AG09309 (cell line): ENCODE data around the gene ABCB9.

Source experiments
- DNase-seq: peaks from one replicate; pipeline ENCODE4 v3.0.0-alpha.2; 2010; ENCODE audit warnings: low read depth
- H3K4me3 ChIP-seq: 2 replicates; pipeline ENCODE4 v1.5.1; 2011; ENCODE audit warnings: mild to moderate bottlenecking, low read depth, low read length, moderate library complexity; ENCODE audit not compliant: control insufficient read depth
- TF ChIP-seq, protein P1 (sequence below): IDR thresholded peaks from 2 replicates; pipeline ENCODE4 v1.5.1; 2011; ENCODE audit warnings: mild to moderate bottlenecking, low read depth, low read length, inconsistent platforms; ENCODE audit not compliant: insufficient read depth, control insufficient read depth; ENCODE audit errors: missing control alignments

ABCB9 gene

DNA sequence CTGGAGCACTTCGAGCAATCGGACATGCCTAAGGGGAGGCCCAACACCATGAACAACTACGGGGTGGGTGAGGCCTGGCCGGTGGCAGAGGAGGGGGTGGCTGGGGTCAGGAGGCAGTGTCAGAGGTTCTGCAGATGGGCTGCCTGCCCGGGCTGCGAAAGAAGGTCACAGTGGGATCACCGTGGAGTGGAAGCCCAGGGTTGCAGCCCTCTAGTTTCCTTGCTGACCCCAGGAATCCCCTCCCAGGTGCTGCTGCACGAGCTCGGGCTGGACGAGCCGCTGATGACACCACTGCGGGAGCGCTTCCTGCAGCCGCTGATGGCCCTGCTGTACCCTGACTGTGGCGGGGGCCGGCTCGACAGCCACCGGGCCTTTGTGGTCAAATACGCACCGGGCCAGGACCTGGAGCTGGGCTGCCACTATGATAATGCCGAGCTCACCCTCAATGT lies 12.3 kb upstream of the ABCB9 start:
- no peak overlapping the region; the same call in 1 of the 2 replicates for H3K4me3 ChIP-seq
- TF ChIP-seq, protein P1, sequence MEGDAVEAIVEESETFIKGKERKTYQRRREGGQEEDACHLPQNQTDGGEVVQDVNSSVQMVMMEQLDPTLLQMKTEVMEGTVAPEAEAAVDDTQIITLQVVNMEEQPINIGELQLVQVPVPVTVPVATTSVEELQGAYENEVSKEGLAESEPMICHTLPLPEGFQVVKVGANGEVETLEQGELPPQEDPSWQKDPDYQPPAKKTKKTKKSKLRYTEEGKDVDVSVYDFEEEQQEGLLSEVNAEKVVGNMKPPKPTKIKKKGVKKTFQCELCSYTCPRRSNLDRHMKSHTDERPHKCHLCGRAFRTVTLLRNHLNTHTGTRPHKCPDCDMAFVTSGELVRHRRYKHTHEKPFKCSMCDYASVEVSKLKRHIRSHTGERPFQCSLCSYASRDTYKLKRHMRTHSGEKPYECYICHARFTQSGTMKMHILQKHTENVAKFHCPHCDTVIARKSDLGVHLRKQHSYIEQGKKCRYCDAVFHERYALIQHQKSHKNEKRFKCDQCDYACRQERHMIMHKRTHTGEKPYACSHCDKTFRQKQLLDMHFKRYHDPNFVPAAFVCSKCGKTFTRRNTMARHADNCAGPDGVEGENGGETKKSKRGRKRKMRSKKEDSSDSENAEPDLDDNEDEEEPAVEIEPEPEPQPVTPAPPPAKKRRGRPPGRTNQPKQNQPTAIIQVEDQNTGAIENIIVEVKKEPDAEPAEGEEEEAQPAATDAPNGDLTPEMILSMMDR: no peak
- DNase-seq: no peak

DNA sequence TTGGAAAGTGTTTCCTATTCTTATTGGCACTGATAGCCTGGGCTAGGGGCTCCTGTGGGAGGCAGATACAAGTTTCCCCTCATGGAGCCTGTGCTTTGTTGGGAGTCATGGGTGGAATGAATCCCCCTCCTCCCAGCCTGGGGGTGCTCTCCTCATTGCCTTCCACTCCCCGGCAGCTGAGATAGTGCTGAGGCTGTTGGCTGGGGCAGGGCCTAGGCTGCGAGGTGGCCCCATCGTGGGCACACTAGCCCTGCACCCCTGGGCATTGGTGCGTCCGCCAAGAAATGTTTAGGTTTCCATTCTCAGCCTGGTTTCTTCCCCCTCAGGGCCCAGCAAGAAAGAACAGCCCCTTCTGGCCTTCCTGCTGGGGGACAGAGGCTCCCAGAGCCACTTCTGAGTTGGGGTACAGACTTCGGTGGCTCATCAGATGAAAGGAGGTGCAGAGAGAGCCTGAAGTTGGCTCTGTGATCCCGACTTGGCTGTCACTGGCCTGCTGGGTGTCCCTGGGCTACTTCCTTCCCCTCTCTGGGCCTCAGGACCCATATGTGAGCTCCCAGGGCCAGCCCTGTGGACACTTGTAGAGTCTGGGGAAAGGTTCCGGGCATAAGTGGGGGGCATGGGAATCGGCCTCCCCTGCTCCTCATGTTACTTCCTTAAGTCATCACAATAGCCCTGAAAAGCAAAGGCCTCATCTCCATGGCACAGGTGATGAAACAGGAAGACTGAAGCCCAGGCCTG lies 11.6 kb upstream of the ABCB9 start:
- TF ChIP-seq, protein P1: no peak
- no peak for DNase-seq
- H3K4me3 ChIP-seq: no peak overlapping the region

DNA sequence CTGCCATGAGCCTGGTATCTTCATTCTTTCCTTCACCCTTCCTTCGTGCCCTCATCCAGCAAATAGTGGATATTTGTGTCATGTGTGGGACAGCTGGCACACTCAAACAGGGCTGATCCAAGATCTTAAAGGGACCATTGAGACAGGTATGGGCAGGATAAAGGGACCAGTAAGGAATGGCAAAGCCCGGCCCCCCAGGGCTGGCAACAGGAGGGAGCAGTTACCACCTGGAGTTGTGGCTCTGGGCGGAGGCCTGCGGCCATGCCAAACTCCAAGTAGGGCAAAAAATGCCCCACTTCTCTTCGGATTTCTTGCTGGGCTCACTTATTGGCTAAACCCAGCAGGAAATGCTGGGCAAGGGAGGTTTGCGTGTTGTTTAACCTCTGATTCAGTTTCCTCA lies 10.9 kb upstream of the ABCB9 start:
- no peak for DNase-seq
- TF ChIP-seq, protein P1: no peak
- no peak overlapping the region for H3K4me3 ChIP-seq

DNA sequence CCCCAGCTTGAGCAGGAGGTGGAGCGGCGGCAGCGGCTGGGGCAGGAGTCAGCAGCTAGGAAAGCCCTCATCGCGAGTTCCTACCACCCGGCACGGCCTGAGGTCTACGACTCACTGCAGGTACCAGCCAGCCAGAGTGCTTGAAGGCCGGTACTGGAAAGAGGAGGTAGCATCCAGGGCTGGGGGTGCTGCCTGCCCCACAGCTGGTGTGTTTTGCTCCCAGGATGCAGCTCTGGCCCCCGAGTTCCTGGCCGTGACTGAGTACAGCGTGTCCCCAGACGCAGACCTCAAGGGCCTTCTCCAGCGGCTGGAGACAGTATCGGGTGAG lies 10.3 kb upstream of the ABCB9 start:
- TF ChIP-seq, protein P1: no peak
- no peak for DNase-seq
- H3K4me3 ChIP-seq: no peak overlapping the region; the same call in 1 of the 2 replicates

DNA sequence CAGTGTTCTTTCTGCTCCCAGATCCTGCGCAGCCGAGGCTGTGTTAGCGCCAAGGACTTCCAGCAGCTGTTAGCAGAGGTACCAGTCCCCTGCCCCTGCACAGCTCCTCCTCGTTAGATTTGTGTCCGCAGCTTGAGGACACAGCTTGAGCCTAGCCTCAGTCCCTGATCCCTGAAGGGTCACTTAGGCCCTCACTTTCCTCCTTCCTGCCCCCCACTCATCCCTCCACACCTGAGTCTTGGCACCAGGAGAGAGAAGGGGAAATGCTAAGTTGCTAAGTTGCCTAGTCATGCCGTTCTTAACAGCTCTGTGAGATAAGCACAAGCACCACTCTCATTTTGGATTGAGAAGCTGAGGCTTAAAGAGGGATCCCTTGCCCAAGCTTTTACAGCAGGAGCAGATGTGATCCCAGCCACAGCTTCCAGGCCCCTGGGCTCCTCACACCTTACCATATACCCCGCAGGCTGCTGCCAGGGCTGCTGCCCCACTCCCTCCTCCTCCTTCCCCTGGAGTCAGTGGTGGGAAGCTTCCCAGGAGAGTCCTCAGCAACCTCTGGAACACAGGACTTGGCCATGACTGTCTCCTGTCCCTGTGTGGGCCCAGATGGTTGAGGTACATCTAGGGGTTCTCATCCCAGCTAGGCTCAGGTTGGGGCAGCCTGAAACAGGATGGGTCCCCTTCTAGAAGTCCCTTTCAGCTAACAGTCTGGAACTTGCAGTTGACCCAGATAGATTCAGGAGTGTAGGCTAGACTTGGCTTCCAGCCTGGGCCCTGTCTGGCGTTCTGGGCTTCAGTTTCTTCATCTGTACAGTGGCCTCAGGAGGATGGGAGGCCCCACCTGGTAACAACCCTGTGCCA lies 9.8 kb upstream of the ABCB9 start:
- peak overlapping the region; percentile 90 for H3K4me3 ChIP-seq
- no peak for DNase-seq
- TF ChIP-seq, protein P1: no peak

DNA sequence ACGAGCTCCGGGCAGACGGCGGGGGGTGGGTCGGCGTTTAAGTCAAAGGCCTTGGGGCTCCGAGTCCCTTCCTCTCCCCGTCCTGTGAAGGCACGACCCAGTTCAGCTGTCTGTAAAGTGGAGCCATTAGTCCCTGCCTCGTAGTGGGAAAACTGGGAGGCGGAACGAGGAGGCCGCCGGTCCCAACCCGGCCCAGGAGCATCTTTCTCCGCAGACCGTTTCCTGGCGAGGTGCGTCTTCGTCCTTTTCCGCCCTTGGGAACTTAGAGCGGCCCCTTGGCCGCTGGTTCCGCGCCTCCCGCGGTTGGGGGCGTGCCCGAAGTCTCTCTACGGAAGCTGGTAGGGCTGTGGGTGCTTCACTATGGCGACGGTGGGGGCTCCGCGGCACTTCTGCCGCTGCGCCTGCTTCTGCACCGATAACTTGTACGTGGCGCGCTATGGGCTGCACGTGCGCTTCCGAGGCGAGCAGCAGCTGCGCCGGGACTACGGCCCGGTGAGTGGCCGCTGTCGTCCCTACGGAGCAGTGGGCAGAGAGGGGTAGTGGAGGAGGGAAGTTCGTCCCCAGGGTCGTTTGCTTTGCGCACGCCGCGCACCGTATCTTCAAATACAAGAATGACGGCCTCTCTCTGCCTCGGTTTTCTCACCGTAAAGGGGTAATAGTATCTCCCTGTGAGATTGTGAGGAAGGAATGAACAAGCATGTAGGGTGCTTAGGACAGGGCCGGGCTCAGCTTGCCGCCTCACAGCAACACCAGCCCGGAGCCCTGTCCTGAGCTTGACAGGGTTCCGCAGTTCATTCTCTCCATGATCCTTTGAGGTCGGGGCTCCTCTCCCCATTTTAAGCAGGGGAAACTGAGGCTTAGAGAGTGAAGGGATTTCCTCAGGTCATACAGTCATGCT lies 8.9 kb upstream of the ABCB9 start, which contains the start of gene OGFOD2:
Gene OGFOD2, plus strand, starts transcription at position 353 of the 898 bp plus-strand sequence. Its CDS starts 8 bp downstream, at position 361.
- peak within 1 kb of the TSS; percentile 90 for H3K4me3 ChIP-seq
- peak; percentile 53 for DNase-seq
- TF ChIP-seq, protein P1: no peak
